HepG2 (cell line): ENCODE results near the gene ANG. TPM values are rescaled to one million over a fixed set of nuclear protein-coding genes. Genes with fewer than 3 reads are reported as not detected.

Experiments used
- ELF3 ChIP-seq: IDR thresholded peaks from 2 replicates; pipeline ENCODE4 v1.6.1; 2016; ENCODE audit warnings: missing genetic modification reagents, missing compliant biosample characterization
- RFXAP ChIP-seq: sonication (generic); formaldehyde crosslinking; IDR thresholded peaks from 2 replicates; pipeline ENCODE4 v1.4.0; 2020; ENCODE audit warnings: missing genetic modification reagents, borderline replicate concordance
- SIN3A ChIP-seq: IDR thresholded peaks from 2 replicates; pipeline ENCODE4 v1.6.1; 2011; ENCODE audit warnings: low read depth, mild to moderate bottlenecking, control low read depth, low read length, borderline replicate concordance
- SIX1 ChIP-seq: sonication (generic); formaldehyde crosslinking; IDR thresholded peaks from 2 replicates; pipeline ENCODE4 v1.4.0; 2020; ENCODE audit warnings: missing genetic modification reagents, borderline replicate concordance
- TP53 ChIP-seq: sonication (generic); formaldehyde crosslinking; conservative IDR thresholded peaks from 2 replicates; pipeline ENCODE4 v1.4.0; 2020; ENCODE audit warnings: missing genetic modification reagents
- ZC3H4 ChIP-seq: sonication (generic); formaldehyde crosslinking; IDR thresholded peaks from 2 replicates; pipeline ENCODE4 v1.4.0; 2020; ENCODE audit warnings: missing genetic modification reagents, borderline replicate concordance
- ZFAT ChIP-seq: sonication (generic); formaldehyde crosslinking; conservative IDR thresholded peaks from 2 replicates; pipeline ENCODE4 v1.8.1; 2023; ENCODE audit warnings: missing genetic modification reagents, inconsistent platforms
- ZNF335 ChIP-seq: sonication (generic); formaldehyde crosslinking; IDR thresholded peaks from 2 replicates; pipeline ENCODE4 v1.4.0; 2020; ENCODE audit warnings: missing genetic modification reagents
- ZNF761 ChIP-seq: sonication (generic); formaldehyde crosslinking; conservative IDR thresholded peaks from 2 replicates; pipeline ENCODE4 v1.4.0; 2020; ENCODE audit warnings: mild to moderate bottlenecking, missing genetic modification reagents
- polyA plus RNA-seq, 8 experiments: library from polyadenylated mRNA; depleted of rRNA in 3 of 8; stranded (reverse) in 7 of 8; unstranded in 1 of 8; fragments of >200 nt; fragmentation: Illumina TruSeq in 4 of 8; extraction: Trizol in 4 of 8; gene quantifications; 2 replicates each; pipeline versions ENCODE4 v1.2.1 to v1.2.3, GENCODE V29; 2011 to 2016; ENCODE audit warnings: low read depth in 4 of 8, missing spikeins in 1 of 8, mixed read lengths in 1 of 8; ENCODE audit not compliant: insufficient read depth in 1 of 8
- total RNA-seq, 5 experiments: library from RNA; depleted of rRNA; stranded (reverse); fragments of >200 nt; fragmentation: Illumina TruSeq; extraction: Trizol; gene quantifications; 2 replicates each; pipeline ENCODE4 v1.2.3, GENCODE V29; 2016; ENCODE audit warnings: low read depth in 1 of 5
- TF ChIP-seq, protein P1 (sequence below): sonication (generic); formaldehyde crosslinking; IDR thresholded peaks from 2 replicates; pipeline ENCODE4 v1.5.0; 2020; ENCODE audit warnings: mild to moderate bottlenecking, missing genetic modification reagents, borderline replicate concordance
- TF ChIP-seq, protein P2 (sequence below): sonication (generic); formaldehyde crosslinking; IDR thresholded peaks from 2 replicates; pipeline ENCODE4 v1.4.0; 2020; ENCODE audit warnings: missing genetic modification reagents, borderline replicate concordance
- TF ChIP-seq, protein P3 (sequence below): sonication (generic); formaldehyde crosslinking; IDR thresholded peaks from 2 replicates; pipeline ENCODE4 v1.4.0; 2020; ENCODE audit warnings: missing genetic modification reagents
- TF ChIP-seq, protein P4 (sequence below): IDR thresholded peaks from 2 replicates; pipeline ENCODE4 v1.6.1; 2016; ENCODE audit warnings: missing compliant biosample characterization, missing genetic modification reagents, borderline replicate concordance
- TF ChIP-seq, protein P5 (sequence below): sonication (generic); formaldehyde crosslinking; IDR thresholded peaks from 2 replicates; pipeline ENCODE4 v1.4.0; 2020; ENCODE audit warnings: missing genetic modification reagents, mild to moderate bottlenecking, borderline replicate concordance

ANG gene
- total and polyA plus RNA-seq, 2 of the 13 experiments (the other 11 are each of a cell fraction or from before 2014, with no cell fraction given), result 83.6 to 401 TPM

DNA sequence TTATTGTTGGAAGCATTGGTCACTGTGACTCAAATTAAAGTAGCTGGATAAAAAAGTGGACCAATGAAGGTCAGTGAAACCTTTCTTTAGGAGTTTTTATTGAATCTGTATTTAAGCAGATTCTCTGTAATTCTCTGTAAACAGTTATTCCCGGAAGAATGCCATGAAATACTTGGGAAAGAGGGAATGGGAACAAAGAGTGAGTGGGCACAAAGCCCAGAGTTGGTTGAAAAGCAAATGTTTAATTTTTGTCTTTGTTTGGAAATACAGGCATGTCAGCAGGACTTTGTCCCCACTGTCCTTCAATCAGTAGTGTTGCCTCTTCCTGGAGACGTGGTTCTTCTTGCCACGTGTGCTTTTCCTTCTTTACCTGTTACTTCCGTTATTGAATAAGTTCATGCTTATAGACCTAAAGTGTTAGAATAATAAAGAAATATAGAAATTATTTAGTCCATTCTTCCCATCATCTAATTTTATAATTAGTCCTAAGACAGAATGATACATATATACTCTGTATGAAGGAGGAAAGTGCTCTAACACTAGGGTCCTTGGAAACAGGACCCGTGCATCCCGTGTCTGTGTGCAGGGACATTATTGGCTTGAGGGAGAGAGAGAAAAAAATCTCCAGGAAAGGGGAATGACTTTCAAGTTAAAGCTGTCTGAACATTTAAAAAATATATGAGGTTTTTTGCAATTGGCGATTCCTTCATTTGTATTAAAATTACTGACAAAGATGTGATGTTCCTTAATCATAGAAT, 2.0 kb upstream of the ANG start (continued):
- TF ChIP-seq, protein P1, sequence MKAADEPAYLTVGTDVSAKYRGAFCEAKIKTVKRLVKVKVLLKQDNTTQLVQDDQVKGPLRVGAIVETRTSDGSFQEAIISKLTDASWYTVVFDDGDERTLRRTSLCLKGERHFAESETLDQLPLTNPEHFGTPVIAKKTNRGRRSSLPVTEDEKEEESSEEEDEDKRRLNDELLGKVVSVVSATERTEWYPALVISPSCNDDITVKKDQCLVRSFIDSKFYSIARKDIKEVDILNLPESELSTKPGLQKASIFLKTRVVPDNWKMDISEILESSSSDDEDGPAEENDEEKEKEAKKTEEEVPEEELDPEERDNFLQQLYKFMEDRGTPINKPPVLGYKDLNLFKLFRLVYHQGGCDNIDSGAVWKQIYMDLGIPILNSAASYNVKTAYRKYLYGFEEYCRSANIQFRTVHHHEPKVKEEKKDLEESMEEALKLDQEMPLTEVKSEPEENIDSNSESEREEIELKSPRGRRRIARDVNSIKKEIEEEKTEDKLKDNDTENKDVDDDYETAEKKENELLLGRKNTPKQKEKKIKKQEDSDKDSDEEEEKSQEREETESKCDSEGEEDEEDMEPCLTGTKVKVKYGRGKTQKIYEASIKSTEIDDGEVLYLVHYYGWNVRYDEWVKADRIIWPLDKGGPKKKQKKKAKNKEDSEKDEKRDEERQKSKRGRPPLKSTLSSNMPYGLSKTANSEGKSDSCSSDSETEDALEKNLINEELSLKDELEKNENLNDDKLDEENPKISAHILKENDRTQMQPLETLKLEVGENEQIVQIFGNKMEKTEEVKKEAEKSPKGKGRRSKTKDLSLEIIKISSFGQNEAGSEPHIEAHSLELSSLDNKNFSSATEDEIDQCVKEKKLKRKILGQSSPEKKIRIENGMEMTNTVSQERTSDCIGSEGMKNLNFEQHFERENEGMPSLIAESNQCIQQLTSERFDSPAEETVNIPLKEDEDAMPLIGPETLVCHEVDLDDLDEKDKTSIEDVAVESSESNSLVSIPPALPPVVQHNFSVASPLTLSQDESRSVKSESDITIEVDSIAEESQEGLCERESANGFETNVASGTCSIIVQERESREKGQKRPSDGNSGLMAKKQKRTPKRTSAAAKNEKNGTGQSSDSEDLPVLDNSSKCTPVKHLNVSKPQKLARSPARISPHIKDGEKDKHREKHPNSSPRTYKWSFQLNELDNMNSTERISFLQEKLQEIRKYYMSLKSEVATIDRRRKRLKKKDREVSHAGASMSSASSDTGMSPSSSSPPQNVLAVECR, result peak; percentile 56; the same call in 1 of the 2 replicates
- TF ChIP-seq RFXAP (CRISPR knock-in tag) (0 out of 2 replicates have a peak, but pooled peaks have one; percentile 61), ZC3H4 (CRISPR knock-in tag) (peak; percentile 92), ZNF761 (0 out of 2 replicates have a peak, but pooled peaks have one; percentile 1), SIX1 (CRISPR knock-in tag) (peak; percentile 75; the same call in 1 of the 2 replicates), TP53 (CRISPR knock-in tag) (peak; percentile 78; the same call in 1 of the 2 replicates), ZFAT (CRISPR knock-in tag) (0 out of 2 replicates have a peak, but pooled peaks have one; percentile 71), ZNF335 (CRISPR knock-in tag) (0 out of 2 replicates have a peak, but pooled peaks have one; percentile 76), ELF3 (peak; percentile 100), SIN3A (peak; percentile 91)
- TF ChIP-seq, protein P2, sequence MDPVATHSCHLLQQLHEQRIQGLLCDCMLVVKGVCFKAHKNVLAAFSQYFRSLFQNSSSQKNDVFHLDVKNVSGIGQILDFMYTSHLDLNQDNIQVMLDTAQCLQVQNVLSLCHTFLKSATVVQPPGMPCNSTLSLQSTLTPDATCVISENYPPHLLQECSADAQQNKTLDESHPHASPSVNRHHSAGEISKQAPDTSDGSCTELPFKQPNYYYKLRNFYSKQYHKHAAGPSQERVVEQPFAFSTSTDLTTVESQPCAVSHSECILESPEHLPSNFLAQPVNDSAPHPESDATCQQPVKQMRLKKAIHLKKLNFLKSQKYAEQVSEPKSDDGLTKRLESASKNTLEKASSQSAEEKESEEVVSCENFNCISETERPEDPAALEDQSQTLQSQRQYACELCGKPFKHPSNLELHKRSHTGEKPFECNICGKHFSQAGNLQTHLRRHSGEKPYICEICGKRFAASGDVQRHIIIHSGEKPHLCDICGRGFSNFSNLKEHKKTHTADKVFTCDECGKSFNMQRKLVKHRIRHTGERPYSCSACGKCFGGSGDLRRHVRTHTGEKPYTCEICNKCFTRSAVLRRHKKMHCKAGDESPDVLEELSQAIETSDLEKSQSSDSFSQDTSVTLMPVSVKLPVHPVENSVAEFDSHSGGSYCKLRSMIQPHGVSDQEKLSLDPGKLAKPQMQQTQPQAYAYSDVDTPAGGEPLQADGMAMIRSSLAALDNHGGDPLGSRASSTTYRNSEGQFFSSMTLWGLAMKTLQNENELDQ (CRISPR knock-in tag), result no peak
- TF ChIP-seq, protein P3, sequence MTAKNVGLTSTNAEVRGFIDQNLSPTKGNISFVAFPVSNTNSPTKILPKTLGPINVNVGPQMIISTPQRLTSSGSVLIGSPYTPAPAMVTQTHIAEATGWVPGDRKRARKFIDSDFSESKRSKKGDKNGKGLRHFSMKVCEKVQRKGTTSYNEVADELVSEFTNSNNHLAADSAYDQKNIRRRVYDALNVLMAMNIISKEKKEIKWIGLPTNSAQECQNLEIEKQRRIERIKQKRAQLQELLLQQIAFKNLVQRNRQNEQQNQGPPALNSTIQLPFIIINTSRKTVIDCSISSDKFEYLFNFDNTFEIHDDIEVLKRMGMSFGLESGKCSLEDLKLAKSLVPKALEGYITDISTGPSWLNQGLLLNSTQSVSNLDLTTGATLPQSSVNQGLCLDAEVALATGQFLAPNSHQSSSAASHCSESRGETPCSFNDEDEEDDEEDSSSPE (CRISPR knock-in tag), result peak; percentile 52; the same call in 1 of the 2 replicates
- TF ChIP-seq, protein P4, sequence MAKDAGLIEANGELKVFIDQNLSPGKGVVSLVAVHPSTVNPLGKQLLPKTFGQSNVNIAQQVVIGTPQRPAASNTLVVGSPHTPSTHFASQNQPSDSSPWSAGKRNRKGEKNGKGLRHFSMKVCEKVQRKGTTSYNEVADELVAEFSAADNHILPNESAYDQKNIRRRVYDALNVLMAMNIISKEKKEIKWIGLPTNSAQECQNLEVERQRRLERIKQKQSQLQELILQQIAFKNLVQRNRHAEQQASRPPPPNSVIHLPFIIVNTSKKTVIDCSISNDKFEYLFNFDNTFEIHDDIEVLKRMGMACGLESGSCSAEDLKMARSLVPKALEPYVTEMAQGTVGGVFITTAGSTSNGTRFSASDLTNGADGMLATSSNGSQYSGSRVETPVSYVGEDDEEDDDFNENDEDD, result peak; percentile 80; the same call in 1 of the 2 replicates
- TF ChIP-seq, protein P5, sequence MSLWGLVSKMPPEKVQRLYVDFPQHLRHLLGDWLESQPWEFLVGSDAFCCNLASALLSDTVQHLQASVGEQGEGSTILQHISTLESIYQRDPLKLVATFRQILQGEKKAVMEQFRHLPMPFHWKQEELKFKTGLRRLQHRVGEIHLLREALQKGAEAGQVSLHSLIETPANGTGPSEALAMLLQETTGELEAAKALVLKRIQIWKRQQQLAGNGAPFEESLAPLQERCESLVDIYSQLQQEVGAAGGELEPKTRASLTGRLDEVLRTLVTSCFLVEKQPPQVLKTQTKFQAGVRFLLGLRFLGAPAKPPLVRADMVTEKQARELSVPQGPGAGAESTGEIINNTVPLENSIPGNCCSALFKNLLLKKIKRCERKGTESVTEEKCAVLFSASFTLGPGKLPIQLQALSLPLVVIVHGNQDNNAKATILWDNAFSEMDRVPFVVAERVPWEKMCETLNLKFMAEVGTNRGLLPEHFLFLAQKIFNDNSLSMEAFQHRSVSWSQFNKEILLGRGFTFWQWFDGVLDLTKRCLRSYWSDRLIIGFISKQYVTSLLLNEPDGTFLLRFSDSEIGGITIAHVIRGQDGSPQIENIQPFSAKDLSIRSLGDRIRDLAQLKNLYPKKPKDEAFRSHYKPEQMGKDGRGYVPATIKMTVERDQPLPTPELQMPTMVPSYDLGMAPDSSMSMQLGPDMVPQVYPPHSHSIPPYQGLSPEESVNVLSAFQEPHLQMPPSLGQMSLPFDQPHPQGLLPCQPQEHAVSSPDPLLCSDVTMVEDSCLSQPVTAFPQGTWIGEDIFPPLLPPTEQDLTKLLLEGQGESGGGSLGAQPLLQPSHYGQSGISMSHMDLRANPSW (CRISPR knock-in tag), result peak; percentile 89
